MG63 (cell line): Measurements from ENCODE around the gene C12orf76. TPM values are rescaled to one million over a fixed set of nuclear protein-coding genes. Genes with fewer than 3 reads are reported as not detected.
"Not testable (repeated sequence)": the region's sequence is repeated elsewhere in the genome, so short reads cannot be mapped to it uniquely, and the experiment has no call there.

ENCODE experiments used
- DNase-seq: peaks from one replicate; pipeline ENCODE4 v3.0.0-alpha.2; 2020
- H3K27me3 ChIP-seq: fragments of 250-450 bp; sonication (Bioruptor Pico); 2 replicates; pipeline ENCODE4 v1.5.1; 2020; ENCODE audit warnings: mild to moderate bottlenecking, moderate library complexity
- H3K36me3 ChIP-seq: fragments of 250-450 bp; sonication (Bioruptor Pico); 2 replicates; pipeline ENCODE4 v1.5.1; 2020; ENCODE audit warnings: mild to moderate bottlenecking, moderate library complexity
- H3K4me3 ChIP-seq: fragments of 250-450 bp; sonication (Bioruptor Pico); 2 replicates; pipeline ENCODE4 v1.5.1; 2020; ENCODE audit warnings: mild to moderate bottlenecking, moderate library complexity
- H3K9me3 ChIP-seq: fragments of 250-450 bp; sonication (Bioruptor Pico); 2 replicates; pipeline ENCODE4 v1.5.1; 2020; ENCODE audit warnings: mild to moderate bottlenecking, moderate library complexity
- total RNA-seq: library from RNA; depleted of rRNA; stranded (reverse); fragments of >200 nt; shearing (Covaris generic); gene quantifications from 2 replicates; pipeline ENCODE4 v1.2.3, GENCODE V29; 2014; ENCODE audit warnings: low replicate concordance

C12orf76 gene
- total RNA-seq, 1 experiment from 2014 or later: 8.3 TPM

DNA sequence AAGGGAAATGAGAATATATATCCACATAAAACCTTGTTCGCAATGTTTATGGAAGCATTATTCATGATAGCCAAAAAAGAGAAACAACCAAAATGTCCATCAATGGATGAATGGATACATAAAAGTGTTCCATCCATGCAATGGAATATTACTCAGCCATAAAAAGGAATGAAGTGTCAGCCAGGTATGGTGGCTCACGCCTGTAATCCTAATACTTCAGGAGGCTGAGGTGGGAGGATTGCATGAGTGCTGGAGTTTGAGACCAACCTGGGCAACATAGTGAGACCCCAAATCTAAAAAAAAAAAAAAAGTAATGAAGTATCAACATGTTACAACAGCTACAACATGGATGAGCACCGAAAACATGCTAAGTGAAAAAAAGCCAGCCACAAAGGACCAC is 23.6 kb upstream of the C12orf76 start:
- Histone ChIP-seq H3K4me3 (no peak overlapping the region), H3K9me3 (no peaks in the 10 kb centered on the region), H3K27me3 (no peaks in the 10 kb centered on the region), H3K36me3 (no peaks in the 10 kb centered on the region)
- DNase-seq: no peak

DNA sequence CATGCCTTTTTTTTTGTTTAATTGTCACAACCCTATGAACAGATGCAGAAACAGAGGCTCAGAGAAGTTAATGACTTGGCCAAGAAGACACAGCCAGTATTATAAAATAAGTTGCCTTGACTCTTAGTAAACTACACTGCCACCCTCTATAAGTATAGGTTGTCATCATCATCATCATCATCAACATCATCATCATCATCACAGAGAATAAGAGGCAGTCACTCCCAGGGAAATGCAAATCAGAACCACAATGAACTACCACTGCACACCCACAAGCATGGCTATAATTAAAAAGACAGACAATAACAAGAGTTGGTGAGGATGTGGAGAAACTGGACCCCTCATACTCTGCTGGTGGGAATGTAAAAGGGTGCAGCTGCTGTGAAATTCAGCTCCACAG is 23.2 kb upstream of the C12orf76 start:
- Histone ChIP-seq H3K36me3 (no peaks in the 10 kb centered on the region), H3K9me3 (no peaks in the 10 kb centered on the region), H3K4me3 (no peak overlapping the region), H3K27me3 (no peaks in the 10 kb centered on the region)
- no peak for DNase-seq

DNA sequence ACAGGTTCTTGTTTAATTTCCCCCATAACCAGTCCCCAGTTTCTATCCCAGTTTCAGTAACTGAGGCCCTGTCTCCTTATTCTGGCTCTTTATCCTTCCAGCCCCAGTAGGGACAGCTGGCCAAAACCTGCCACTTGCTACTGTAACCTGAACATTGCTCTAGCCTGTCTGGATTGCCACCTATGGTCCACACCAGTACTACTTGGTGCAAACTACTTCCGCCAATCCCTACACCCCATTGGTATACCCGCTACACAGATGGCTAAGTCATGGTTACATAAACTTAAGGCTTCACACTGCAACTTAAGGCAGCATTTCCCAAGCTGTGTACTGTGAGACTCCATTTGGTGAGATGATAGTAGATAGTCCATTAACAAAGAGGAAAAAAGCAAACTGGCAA is 20.3 kb upstream of the C12orf76 start:
- no peak for DNase-seq
- H3K4me3 ChIP-seq: no peak overlapping the region
- no peaks in the 10 kb centered on the region for H3K36me3 ChIP-seq
- no peaks in the 10 kb centered on the region for H3K9me3 ChIP-seq
- no peaks in the 10 kb centered on the region for H3K27me3 ChIP-seq

DNA sequence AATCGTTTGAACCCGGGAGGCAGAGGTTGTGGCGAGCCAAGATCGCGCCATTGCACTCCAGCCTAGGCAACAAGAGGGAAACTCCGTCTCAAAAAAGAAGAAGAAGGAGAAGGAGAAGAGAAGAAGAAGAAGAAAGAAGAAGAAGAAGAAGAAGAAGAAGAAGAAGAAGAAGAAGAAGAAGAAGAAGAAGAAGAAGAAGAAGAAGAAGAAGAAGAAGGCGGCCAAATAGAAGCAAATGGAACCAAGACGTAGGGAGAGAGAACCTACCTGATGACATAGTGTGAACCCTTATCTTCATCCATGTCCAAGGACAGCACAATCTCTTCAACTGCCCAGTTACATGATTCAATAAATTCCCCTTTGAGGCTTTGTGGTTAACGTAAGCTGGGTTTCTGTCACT is 19.8 kb upstream of the C12orf76 start:
- not testable (repeated sequence) for H3K27me3 ChIP-seq, H3K4me3 ChIP-seq, H3K36me3 ChIP-seq, DNase-seq, H3K9me3 ChIP-seq

DNA sequence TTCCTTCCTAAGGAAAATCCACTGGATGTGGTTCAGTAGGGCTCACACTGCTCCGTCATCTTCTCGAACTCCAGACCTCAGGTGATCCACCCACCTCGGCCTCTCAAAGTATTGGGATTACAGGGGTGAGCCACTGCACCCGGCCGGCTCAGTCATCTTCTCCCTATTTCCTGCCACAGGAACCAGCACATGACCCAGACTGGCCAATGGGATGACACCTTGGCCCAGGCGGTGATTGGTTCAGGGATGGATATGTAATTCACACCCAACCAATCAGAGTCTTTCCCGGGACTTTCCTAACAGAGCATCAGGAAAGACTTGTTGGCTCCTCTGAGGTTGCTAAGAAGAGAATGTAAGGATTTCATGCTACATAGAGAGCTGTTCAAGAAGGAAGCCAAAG is 19.2 kb upstream of the C12orf76 start:
- peak; percentile 47 for DNase-seq
- no peaks in the 10 kb centered on the region for H3K36me3 ChIP-seq
- no peaks in the 10 kb centered on the region for H3K9me3 ChIP-seq
- no peak overlapping the region for H3K4me3 ChIP-seq
- H3K27me3 ChIP-seq: no peaks in the 10 kb centered on the region

DNA sequence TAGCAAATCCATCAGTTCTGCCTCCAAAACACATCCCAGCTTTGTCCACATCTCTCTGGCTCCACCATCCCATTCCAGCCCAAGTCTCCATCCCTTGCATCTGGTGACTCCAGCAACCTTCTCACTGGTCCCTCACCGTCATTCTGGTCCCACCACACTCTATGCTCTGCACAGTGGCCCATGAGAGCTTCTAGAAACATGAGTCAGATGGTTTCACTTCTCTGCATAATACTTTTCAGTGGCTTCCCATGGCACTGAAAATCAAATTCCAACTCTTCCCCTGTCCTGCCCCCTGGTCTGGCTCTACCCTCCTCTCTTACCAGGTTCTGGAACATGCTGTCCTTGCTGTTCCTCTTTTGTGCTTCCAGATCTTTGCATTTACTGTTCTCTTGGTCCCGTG is 17.2 kb upstream of the C12orf76 start:
- H3K9me3 ChIP-seq: no peaks in the 10 kb centered on the region
- H3K27me3 ChIP-seq: no peaks in the 10 kb centered on the region
- no peak for DNase-seq
- no peak overlapping the region for H3K4me3 ChIP-seq
- H3K36me3 ChIP-seq: no peaks in the 10 kb centered on the region

DNA sequence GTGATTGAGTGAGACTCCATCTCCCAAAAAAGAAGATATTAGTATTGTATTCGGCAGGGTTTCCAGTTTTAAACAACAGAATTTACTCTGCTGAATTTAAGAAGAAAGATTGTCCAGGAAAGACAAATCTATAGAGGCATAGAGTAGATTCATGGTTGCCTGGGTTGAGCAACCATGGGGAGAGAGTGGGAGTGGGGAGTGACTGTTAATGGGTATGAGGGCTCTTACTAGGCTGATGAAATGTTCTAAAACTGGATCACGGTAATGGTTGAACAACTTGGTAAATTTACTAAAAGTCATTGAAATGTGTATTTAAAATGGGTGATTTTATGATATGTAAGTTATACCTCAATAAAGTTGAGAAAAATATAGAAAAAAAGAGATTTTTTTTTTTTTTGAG is 13.9 kb upstream of the C12orf76 start:
- no peak for DNase-seq
- H3K27me3 ChIP-seq: no peaks in the 10 kb centered on the region
- H3K4me3 ChIP-seq: no peak overlapping the region
- H3K9me3 ChIP-seq: no peaks in the 10 kb centered on the region
- H3K36me3 ChIP-seq: no peaks in the 10 kb centered on the region

DNA sequence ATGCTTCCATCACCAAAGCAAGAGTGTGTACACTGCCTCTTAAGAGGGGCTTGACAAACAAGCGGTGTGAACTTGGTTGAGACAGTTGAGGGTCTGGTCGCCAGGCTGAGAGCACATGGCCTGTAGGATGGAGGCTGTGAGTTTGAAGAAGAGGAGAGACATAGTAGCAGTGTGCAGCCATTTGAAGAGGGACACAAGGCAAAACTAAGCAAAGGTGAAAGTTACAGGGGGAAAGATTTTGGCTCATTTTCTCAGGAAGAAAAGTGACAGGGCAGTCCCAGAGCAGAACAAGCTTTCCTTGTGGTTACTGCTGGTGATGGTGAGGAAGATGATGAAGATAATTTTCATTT is 11.3 kb upstream of the C12orf76 start:
- Histone ChIP-seq H3K4me3 (no peak overlapping the region), H3K36me3 (no peaks in the 10 kb centered on the region), H3K27me3 (no peaks in the 10 kb centered on the region), H3K9me3 (no peaks in the 10 kb centered on the region)
- DNase-seq: no peak

DNA sequence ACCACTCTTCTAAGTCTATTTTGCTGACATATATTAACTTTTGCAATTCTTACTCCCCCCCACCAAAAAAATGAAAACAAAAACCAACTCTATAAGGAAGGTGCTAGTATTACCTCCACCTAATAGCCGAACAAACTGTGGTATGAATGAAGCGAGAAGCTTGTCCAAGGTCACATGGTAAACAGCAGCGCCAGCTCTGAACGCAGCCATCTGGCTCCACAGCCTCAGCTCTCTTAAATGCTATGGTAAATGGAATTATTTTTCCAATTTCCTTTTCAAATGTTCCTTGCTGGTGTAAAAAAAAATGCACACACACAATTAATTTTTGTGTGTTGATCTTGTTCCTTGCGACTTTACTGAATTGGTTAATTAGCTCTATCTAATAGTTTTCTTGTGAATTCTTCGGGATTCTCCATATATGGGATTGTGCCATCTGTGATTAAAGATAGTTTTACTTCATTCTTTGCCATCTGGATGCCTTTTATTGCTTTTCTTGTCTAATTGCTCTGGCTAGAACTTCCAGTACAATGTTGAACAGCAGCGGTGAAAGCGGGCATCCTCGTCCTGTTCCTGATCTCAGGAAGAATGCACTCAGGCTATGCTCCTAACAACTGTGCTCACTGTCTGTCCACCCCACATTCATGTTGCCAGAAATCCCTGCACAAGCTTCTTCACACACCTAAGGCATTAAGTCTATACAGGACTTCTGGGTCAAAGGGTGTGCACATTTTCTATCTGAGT is 10.7 kb upstream of the C12orf76 start:
- H3K27me3 ChIP-seq: no peaks in the 10 kb centered on the region
- H3K4me3 ChIP-seq: no peak overlapping the region
- H3K9me3 ChIP-seq: no peaks in the 10 kb centered on the region
- H3K36me3 ChIP-seq: no peaks in the 10 kb centered on the region
- no peak for DNase-seq

DNA sequence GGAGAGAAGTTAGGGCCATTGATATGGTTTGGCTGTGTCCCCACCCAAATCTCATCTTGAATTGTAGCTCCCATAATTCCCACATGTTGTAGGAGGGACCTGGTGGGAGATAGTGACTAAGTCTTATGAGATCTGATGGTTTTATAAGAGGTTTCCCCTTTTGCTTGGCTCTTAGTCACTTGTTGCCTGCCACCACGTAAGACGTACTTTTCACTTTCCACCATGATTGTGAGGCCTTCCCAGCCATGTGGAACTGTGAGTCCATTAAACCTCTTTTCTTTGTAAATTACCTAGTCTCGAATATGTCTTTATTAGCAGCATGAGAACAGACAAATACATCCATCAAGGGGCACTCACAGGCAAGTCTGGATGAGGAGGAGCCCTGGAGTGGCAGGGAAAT is 8.3 kb upstream of the C12orf76 start:
- H3K27me3 ChIP-seq, H3K4me3 ChIP-seq, H3K9me3 ChIP-seq, DNase-seq, H3K36me3 ChIP-seq: not testable (repeated sequence)

DNA sequence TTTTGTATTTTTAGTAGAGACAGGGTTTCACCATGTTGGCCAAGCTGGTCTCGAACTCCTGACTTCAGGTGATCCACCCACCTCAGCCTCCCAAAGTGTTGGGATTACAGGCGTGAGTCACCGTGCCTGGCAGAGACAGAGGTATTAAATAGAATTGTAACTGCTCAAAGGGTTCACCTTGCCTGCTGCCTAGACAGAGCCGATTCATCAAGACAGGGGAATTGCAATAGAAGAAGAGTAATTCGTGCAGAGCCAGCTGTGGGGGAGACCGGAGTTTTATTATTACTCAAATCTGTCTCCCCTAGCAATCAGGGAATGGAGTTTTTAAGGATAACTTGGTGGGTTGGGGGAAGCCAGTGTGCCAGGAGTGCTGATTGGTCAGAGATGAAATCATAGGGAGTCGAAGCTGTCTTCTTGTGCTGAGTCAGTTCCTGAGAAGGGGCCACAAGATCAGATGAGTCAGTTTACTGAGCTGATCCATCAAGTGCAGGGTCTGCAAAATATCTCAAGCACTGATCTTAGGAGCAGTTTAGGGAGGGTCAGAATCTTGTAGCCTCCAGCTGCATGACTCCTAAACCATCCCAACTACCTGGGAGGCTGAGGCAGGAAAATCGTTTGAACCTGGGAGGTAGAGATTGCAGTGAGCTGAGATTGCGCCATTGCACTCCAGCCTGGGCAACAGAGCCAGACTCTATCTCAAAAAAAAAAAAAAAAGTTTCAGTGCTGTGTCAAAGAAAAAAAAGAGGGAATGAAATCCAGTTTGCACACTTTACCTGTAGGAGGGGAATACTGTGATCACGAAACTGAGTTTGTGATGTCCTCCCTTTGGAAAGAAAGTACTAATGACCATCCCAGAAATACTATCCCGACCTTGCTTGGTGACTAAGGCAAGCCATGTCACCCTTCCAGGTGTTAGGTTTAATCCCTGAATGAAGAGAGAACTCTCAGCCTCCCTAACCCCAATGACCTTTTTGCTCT is 7.3 kb upstream of the C12orf76 start:
- H3K4me3 ChIP-seq, H3K9me3 ChIP-seq, H3K36me3 ChIP-seq, H3K27me3 ChIP-seq: not testable (repeated sequence)
- DNase-seq: peak; percentile 82

DNA sequence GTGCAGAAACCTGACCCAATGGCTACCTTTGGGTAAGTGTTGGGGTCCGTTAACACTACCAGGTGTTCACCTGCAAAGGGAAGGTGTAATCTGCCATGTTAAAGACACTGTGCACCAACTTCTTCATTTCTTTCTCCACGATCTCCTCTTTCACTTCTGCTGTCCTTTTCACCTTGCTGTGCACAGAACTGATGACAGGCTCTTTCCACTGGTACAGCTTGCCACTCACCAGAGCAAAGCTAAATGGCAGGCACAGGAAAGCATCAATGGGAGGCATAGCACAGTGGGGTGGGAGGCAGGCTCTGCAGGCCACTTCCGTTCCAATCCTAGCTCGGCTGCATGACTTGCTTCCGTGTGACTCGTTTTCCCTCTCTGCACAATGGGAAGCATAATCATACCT is 2.6 kb upstream of the C12orf76 start:
- no peaks in the 10 kb centered on the region for H3K9me3 ChIP-seq
- H3K36me3 ChIP-seq: no peaks in the 10 kb centered on the region
- no peak for DNase-seq
- H3K27me3 ChIP-seq: no peaks in the 10 kb centered on the region
- no peak overlapping the region for H3K4me3 ChIP-seq

DNA sequence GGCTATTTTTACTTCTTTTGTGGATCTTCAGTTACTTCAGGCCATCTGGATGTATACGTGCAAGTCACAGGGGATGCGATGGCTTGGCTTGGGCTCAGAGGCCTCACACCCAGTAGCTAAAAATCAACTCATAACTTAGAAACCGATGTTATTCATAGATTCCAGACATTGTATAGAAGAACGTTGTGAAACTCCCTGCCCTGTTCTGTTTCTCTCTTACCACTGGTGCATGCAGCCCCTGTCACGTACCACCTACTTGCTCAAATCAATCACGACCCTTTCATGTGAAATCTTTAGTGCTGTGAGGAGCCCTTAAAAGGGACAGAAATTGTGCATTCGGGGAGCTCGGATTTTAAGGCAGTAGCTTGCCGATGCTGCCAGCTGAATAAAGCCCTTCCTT is 1.3 kb upstream of the C12orf76 start:
- DNase-seq, H3K4me3 ChIP-seq, H3K9me3 ChIP-seq, H3K36me3 ChIP-seq, H3K27me3 ChIP-seq: not testable (repeated sequence)

DNA sequence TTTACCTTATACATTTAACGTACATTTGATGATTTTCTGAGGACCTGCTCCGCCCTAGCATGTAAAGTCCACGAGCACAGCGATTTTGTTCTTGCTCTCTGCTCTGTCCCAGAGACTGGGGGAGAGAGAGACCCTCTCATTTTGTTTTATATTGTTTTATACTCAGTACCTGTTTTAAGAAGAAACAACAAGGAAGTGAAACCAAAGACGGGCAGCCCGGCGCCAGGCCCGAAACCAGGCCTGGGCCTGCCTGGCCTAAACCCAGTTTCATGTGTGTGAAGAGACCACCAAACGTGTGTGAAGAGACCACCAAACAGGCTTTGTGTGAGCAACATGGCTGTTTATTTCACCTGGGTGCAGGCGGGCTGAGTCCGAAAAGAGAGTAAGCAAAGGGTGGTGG is 712 bp upstream of the C12orf76 start:
- H3K4me3 ChIP-seq: peak overlapping the region; percentile 77
- not testable (repeated sequence) for H3K36me3 ChIP-seq, H3K27me3 ChIP-seq, DNase-seq, H3K9me3 ChIP-seq

DNA sequence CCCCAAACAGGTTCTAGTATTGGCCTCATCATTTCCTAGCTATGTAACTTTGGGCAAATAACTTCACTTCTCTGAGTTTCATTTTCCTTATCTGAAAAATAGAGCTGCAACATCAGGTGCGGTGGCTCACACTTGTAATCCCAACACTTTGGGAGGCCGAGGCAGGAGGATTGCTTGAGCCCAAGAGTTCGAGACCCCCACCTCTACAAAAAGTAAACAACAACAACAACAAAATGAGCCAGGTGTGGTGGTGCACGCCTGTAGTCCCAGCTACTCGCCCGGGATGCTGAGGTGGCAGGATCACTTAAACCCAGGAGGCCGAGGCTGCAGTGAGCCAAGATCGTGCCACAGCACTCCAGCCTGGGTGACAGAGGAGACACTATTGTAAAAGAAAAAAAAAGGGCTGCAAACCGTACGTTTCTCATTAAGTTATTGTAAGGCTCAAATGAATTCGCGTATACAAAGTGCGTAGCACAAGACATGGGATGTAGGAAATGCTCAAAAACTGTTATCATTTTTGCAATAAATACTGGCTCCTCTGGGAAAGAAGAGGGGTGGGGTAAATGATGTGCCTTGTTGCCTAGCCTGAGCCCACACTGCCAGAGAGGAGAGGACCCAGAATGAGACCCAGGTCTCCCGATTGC is 903 bp downstream of the C12orf76 start:
- Histone ChIP-seq H3K9me3 (no peaks in the 10 kb centered on the region), H3K4me3 (peak overlapping the region; percentile 77), H3K27me3 (no peaks in the 10 kb centered on the region), H3K36me3 (peaks cover 4% of the 10 kb centered on the region)
- no peak for DNase-seq

DNA sequence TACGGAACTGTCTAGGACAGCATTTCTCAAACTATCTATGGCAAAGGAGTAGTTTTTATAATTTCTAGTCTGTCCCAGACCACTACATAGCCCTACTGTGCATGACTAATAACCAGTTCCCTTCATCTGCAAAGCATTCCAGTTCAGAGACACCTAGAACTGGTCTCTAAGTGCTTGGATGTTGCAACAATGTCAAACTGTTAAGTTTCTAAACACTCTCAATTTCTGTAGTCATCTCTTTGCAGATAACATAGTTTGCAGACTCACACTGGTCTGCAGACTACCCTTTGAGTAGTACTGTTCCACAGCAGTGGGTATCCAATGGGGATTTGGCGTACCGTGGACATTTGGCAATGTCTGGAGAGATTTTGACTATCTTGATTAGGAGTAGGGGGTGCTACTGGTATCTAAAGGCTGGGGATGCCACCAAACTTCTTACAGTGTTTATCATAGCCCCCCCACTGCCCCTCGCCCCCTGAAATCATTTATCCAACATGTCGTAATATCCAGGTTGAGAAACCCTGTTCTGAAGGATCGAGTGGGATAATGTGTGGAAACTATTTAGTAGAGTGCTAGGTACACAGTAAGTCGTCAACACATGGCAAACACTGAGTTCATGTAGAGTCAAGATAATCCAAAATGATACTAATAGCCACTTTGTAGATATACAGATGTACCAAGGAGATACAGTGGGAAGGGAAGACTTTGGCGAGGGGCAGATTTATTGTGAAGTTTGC is 1.7 kb downstream of the C12orf76 start:
- DNase-seq: no peak
- Histone ChIP-seq H3K4me3 (no peak overlapping the region), H3K36me3 (peaks cover 12% of the 10 kb centered on the region), H3K27me3 (no peaks in the 10 kb centered on the region), H3K9me3 (no peaks in the 10 kb centered on the region)

DNA sequence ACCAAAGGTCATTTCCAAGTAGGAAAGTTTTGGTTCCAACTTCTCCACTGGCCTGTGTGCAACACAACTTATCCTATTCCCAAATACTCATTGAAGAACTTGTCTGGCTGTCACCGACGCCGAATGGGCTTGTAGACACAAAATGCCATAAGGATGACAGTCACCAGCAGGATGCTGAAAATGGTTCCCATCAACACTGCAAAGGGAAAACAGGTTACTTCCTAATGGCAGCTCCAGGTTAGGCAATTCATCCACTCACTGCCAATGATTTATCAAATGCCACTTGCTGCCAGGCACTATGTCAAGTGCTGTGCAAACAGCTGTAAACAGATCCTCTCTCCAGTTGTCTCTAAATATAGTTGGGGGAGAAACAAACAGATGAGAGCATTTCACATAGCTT is 6.1 kb downstream of the C12orf76 start:
- H3K9me3 ChIP-seq: no peaks in the 10 kb centered on the region
- no peak overlapping the region for H3K4me3 ChIP-seq
- no peaks in the 10 kb centered on the region for H3K27me3 ChIP-seq
- H3K36me3 ChIP-seq: peaks cover 38% of the 10 kb centered on the region
- DNase-seq: no peak
